Measurements from ENCODE around the gene LTK.

The LTK gene

GRCh38 chr15:41523097-41523496, 9.5 kb upstream of the LTK start:
- TF ChIP-seq ZBTB7A (IDR thresholded peaks at IDR 0.05; ENCODE audit: low read depth), result no peak
- TF ChIP-seq CEBPB (IDR thresholded peaks at IDR 0.05), result no peak
- TF ChIP-seq TAF1 (IDR thresholded peaks at IDR 0.05; ENCODE audit: low read depth), result no peak
- TF ChIP-seq EP300 (IDR thresholded peaks at IDR 0.05; ENCODE audit: borderline replicate concordance), result no peak
- TF ChIP-seq NFIC (IDR thresholded peaks at IDR 0.05), result no peak
- no peak for TF ChIP-seq USF1 (IDR thresholded peaks at IDR 0.05)
- no peak for TF ChIP-seq REST (IDR thresholded peaks at IDR 0.05; ENCODE audit: low read depth)
- no peak for TF ChIP-seq FOXM1 (IDR thresholded peaks at IDR 0.05; ENCODE audit: borderline replicate concordance, low read depth)
- no peak for TF ChIP-seq CREB1 (IDR thresholded peaks at IDR 0.05; ENCODE audit: low read depth)
- TF ChIP-seq TEAD4 (IDR thresholded peaks at IDR 0.05), result no peak
- no peak for TF ChIP-seq MAX (IDR thresholded peaks at IDR 0.05)
- no peak for TF ChIP-seq EGR1 (IDR thresholded peaks at IDR 0.05)
- no peak for TF ChIP-seq TCF12 (IDR thresholded peaks at IDR 0.05; ENCODE audit: low read depth)
- no peak for TF ChIP-seq YY1 (IDR thresholded peaks at IDR 0.05; ENCODE audit: low read depth)

- no peak for TF ChIP-seq CEBPB (IDR thresholded peaks at IDR 0.05)
- TF ChIP-seq NFIC (IDR thresholded peaks at IDR 0.05), result no peak
- TF ChIP-seq REST (IDR thresholded peaks at IDR 0.05; ENCODE audit: low read depth), result no peak
- no peak for TF ChIP-seq EP300 (IDR thresholded peaks at IDR 0.05; ENCODE audit: borderline replicate concordance)
- TF ChIP-seq MAX (IDR thresholded peaks at IDR 0.05), result no peak
These were observed 8.0 kb upstream of the LTK start for GRCh38 chr15:41521614-41522013.

GRCh38 chr15:41520636-41521035, 7.0 kb upstream of the LTK start:
- TF ChIP-seq CEBPB (IDR thresholded peaks at IDR 0.05) (no peak), NFIC (IDR thresholded peaks at IDR 0.05) (no peak), USF1 (IDR thresholded peaks at IDR 0.05) (no peak), ZBTB7A (IDR thresholded peaks at IDR 0.05; ENCODE audit: low read depth) (no peak), RAD21 (IDR thresholded peaks at IDR 0.05; ENCODE audit: low read depth) (no peak), TCF12 (IDR thresholded peaks at IDR 0.05; ENCODE audit: low read depth) (no peak), EP300 (IDR thresholded peaks at IDR 0.05; ENCODE audit: borderline replicate concordance) (no peak), YY1 (IDR thresholded peaks at IDR 0.05; ENCODE audit: low read depth) (no peak), TEAD4 (IDR thresholded peaks at IDR 0.05) (no peak), CREB1 (IDR thresholded peaks at IDR 0.05; ENCODE audit: low read depth) (no peak), REST (IDR thresholded peaks at IDR 0.05; ENCODE audit: low read depth) (no peak), MAX (IDR thresholded peaks at IDR 0.05) (no peak), TAF1 (IDR thresholded peaks at IDR 0.05; ENCODE audit: low read depth) (no peak), EGR1 (IDR thresholded peaks at IDR 0.05) (no peak), FOXM1 (IDR thresholded peaks at IDR 0.05; ENCODE audit: borderline replicate concordance, low read depth) (no peak)

GRCh38 chr15:41517895-41518449, 4.3 kb upstream of the LTK start:
- no peak for TF ChIP-seq YY1 (IDR thresholded peaks at IDR 0.05; ENCODE audit: low read depth)
- no peak for TF ChIP-seq FOXM1 (IDR thresholded peaks at IDR 0.05; ENCODE audit: borderline replicate concordance, low read depth)
- TF ChIP-seq USF1 (IDR thresholded peaks at IDR 0.05), result no peak
- no peak for TF ChIP-seq CEBPB (IDR thresholded peaks at IDR 0.05)

All from Ishikawa (cell line).